ENCODE results near the gene WDFY4.

The WDFY4 gene

GRCh38 chr10:48777110-48777509, 92.4 kb downstream of the WDFY4 start:
- Histone ChIP-seq H3K4me3 (ENCODE audit: low read length) (no peak overlapping the region), H3K4me1 (ENCODE audit: control insufficient read depth, insufficient read depth, low read length) (no peaks in the 10 kb centered on the region), H3K27ac (ENCODE audit: low read depth, low read length) (no peak overlapping the region), H3K36me3 (ENCODE audit: control insufficient read depth, insufficient read depth, low read length) (no peaks in the 10 kb centered on the region), H3K27me3 (ENCODE audit: control insufficient read depth, insufficient read depth, low read length) (no peaks in the 10 kb centered on the region), H3K9ac (ENCODE audit: low read length) (no peak overlapping the region)

GRCh38 chr10:48778193-48778857, 93.7 kb downstream of the WDFY4 start:
- no peak overlapping the region for H3K27ac ChIP-seq (ENCODE audit: low read depth, low read length)
- no peak overlapping the region for H3K4me3 ChIP-seq (ENCODE audit: low read length)
- no peaks in the 10 kb centered on the region for H3K27me3 ChIP-seq (ENCODE audit: control insufficient read depth, insufficient read depth, low read length)
- no peaks in the 10 kb centered on the region for H3K36me3 ChIP-seq (ENCODE audit: control insufficient read depth, insufficient read depth, low read length)
- no peaks in the 10 kb centered on the region for H3K4me1 ChIP-seq (ENCODE audit: control insufficient read depth, insufficient read depth, low read length)
- no peak overlapping the region for H3K9ac ChIP-seq (ENCODE audit: low read length)

- Histone ChIP-seq H3K27ac (ENCODE audit: low read depth, low read length) (no peak overlapping the region), H3K27me3 (ENCODE audit: control insufficient read depth, insufficient read depth, low read length) (no peaks in the 10 kb centered on the region), H3K4me1 (ENCODE audit: control insufficient read depth, insufficient read depth, low read length) (no peaks in the 10 kb centered on the region), H3K4me3 (ENCODE audit: low read length) (no peak overlapping the region), H3K36me3 (ENCODE audit: control insufficient read depth, insufficient read depth, low read length) (no peaks in the 10 kb centered on the region), H3K9ac (ENCODE audit: low read length) (no peak overlapping the region)
These were observed 94.4 kb downstream of the WDFY4 start for GRCh38 chr10:48779077-48779476.

- Histone ChIP-seq H3K36me3 (ENCODE audit: control insufficient read depth, insufficient read depth, low read length) (no peaks in the 10 kb centered on the region), H3K9ac (ENCODE audit: low read length) (no peak overlapping the region), H3K27me3 (ENCODE audit: control insufficient read depth, insufficient read depth, low read length) (no peaks in the 10 kb centered on the region), H3K27ac (ENCODE audit: low read depth, low read length) (no peak overlapping the region), H3K4me1 (ENCODE audit: control insufficient read depth, insufficient read depth, low read length) (no peaks in the 10 kb centered on the region), H3K4me3 (ENCODE audit: low read length) (no peak overlapping the region)
These were observed 95.0 kb downstream of the WDFY4 start for GRCh38 chr10:48779546-48780152.

GRCh38 chr10:48780341-48780740, 95.7 kb downstream of the WDFY4 start:
- H3K4me1 ChIP-seq (ENCODE audit: control insufficient read depth, insufficient read depth, low read length), result no peaks in the 10 kb centered on the region
- no peaks in the 10 kb centered on the region for H3K36me3 ChIP-seq (ENCODE audit: control insufficient read depth, insufficient read depth, low read length)
- H3K9ac ChIP-seq (ENCODE audit: low read length), result no peak overlapping the region
- H3K27ac ChIP-seq (ENCODE audit: low read depth, low read length), result no peak overlapping the region
- H3K27me3 ChIP-seq (ENCODE audit: control insufficient read depth, insufficient read depth, low read length), result no peaks in the 10 kb centered on the region
- no peak overlapping the region for H3K4me3 ChIP-seq (ENCODE audit: low read length)

- no peak overlapping the region for H3K9ac ChIP-seq (ENCODE audit: low read length)
- H3K27ac ChIP-seq (ENCODE audit: low read depth, low read length), result no peak overlapping the region
- no peak overlapping the region for H3K4me3 ChIP-seq (ENCODE audit: low read length)
- no peaks in the 10 kb centered on the region for H3K27me3 ChIP-seq (ENCODE audit: control insufficient read depth, insufficient read depth, low read length)
- H3K36me3 ChIP-seq (ENCODE audit: control insufficient read depth, insufficient read depth, low read length), result no peaks in the 10 kb centered on the region
- H3K4me1 ChIP-seq (ENCODE audit: control insufficient read depth, insufficient read depth, low read length), result no peaks in the 10 kb centered on the region
These were observed 97.7 kb downstream of the WDFY4 start for GRCh38 chr10:48782386-48782785.

GRCh38 chr10:48784031-48784430, 99.4 kb downstream of the WDFY4 start:
- H3K4me1 ChIP-seq (ENCODE audit: control insufficient read depth, insufficient read depth, low read length), result no peaks in the 10 kb centered on the region
- H3K36me3 ChIP-seq (ENCODE audit: control insufficient read depth, insufficient read depth, low read length), result no peaks in the 10 kb centered on the region
- H3K9ac ChIP-seq (ENCODE audit: low read length), result no peak overlapping the region
- H3K27me3 ChIP-seq (ENCODE audit: control insufficient read depth, insufficient read depth, low read length), result no peaks in the 10 kb centered on the region
- H3K27ac ChIP-seq (ENCODE audit: low read depth, low read length), result no peak overlapping the region
- H3K4me3 ChIP-seq (ENCODE audit: low read length), result no peak overlapping the region

- H3K27ac ChIP-seq (ENCODE audit: low read depth, low read length), result no peak overlapping the region
- H3K4me3 ChIP-seq (ENCODE audit: low read length), result no peak overlapping the region
- H3K36me3 ChIP-seq (ENCODE audit: control insufficient read depth, insufficient read depth, low read length), result no peaks in the 10 kb centered on the region
- no peak overlapping the region for H3K9ac ChIP-seq (ENCODE audit: low read length)
- H3K27me3 ChIP-seq (ENCODE audit: control insufficient read depth, insufficient read depth, low read length), result no peaks in the 10 kb centered on the region
- H3K4me1 ChIP-seq (ENCODE audit: control insufficient read depth, insufficient read depth, low read length), result no peaks in the 10 kb centered on the region
These were observed 101.1 kb downstream of the WDFY4 start for GRCh38 chr10:48785796-48786195.

- Histone ChIP-seq H3K36me3 (ENCODE audit: control insufficient read depth, insufficient read depth, low read length) (no peaks in the 10 kb centered on the region), H3K27me3 (ENCODE audit: control insufficient read depth, insufficient read depth, low read length) (no peaks in the 10 kb centered on the region), H3K27ac (ENCODE audit: low read depth, low read length) (no peak overlapping the region), H3K4me1 (ENCODE audit: control insufficient read depth, insufficient read depth, low read length) (no peaks in the 10 kb centered on the region), H3K4me3 (ENCODE audit: low read length) (no peak overlapping the region), H3K9ac (ENCODE audit: low read length) (no peak overlapping the region)
These were observed 102.1 kb downstream of the WDFY4 start for GRCh38 chr10:48786606-48787282.

GRCh38 chr10:48788554-48788953, 103.9 kb downstream of the WDFY4 start:
- Histone ChIP-seq H3K4me3 (ENCODE audit: low read length) (no peak overlapping the region), H3K27ac (ENCODE audit: low read depth, low read length) (no peak overlapping the region), H3K36me3 (ENCODE audit: control insufficient read depth, insufficient read depth, low read length) (no peaks in the 10 kb centered on the region), H3K9ac (ENCODE audit: low read length) (no peak overlapping the region), H3K27me3 (ENCODE audit: control insufficient read depth, insufficient read depth, low read length) (no peaks in the 10 kb centered on the region), H3K4me1 (ENCODE audit: control insufficient read depth, insufficient read depth, low read length) (no peaks in the 10 kb centered on the region)

- no peaks in the 10 kb centered on the region for H3K4me1 ChIP-seq (ENCODE audit: control insufficient read depth, insufficient read depth, low read length)
- no peaks in the 10 kb centered on the region for H3K36me3 ChIP-seq (ENCODE audit: control insufficient read depth, insufficient read depth, low read length)
- H3K4me3 ChIP-seq (ENCODE audit: low read length), result no peak overlapping the region
- H3K27me3 ChIP-seq (ENCODE audit: control insufficient read depth, insufficient read depth, low read length), result no peaks in the 10 kb centered on the region
- H3K9ac ChIP-seq (ENCODE audit: low read length), result no peak overlapping the region
- H3K27ac ChIP-seq (ENCODE audit: low read depth, low read length), result no peak overlapping the region
These were observed 105.1 kb downstream of the WDFY4 start for GRCh38 chr10:48789486-48790456.

GRCh38 chr10:48790457-48791044, 105.9 kb downstream of the WDFY4 start:
- Histone ChIP-seq H3K27ac (ENCODE audit: low read depth, low read length) (no peak overlapping the region), H3K36me3 (ENCODE audit: control insufficient read depth, insufficient read depth, low read length) (no peaks in the 10 kb centered on the region), H3K9ac (ENCODE audit: low read length) (no peak overlapping the region)

More at GRCh38 chr10:48790457-48791044, 105.9 kb downstream of the WDFY4 start:
- Histone ChIP-seq H3K4me3 (ENCODE audit: low read length) (no peak overlapping the region), H3K27me3 (ENCODE audit: control insufficient read depth, insufficient read depth, low read length) (no peaks in the 10 kb centered on the region), H3K4me1 (ENCODE audit: control insufficient read depth, insufficient read depth, low read length) (no peaks in the 10 kb centered on the region)
